K562 (cell line): ENCODE data around the gene WASL. TPM values are rescaled to one million over a fixed set of nuclear protein-coding genes. Genes with fewer than 3 reads are reported as not detected.

ENCODE experiments used
- ATAC-seq: fragments of 200-7000 bp; cut with Tn5 transposase; 3 replicates; pipeline ENCODE4 v1.9.1; 2020; ENCODE audit warnings: moderate library complexity
- BruUV-seq: library from RNA; stranded (reverse); fragments of 400-500 nt; replicated peaks from 2 replicates; lab custom pipeline; 2021; lab: Mats Ljungman, UMichigan
- CTCF ChIA-PET: fragments of 300-600 bp; formaldehyde crosslinking; extraction: SDS; loops from one replicate; lab custom pipeline; 2021; ENCODE audit warnings: low intra/inter-chr PET ratio; lab: Yijun Ruan, JAX
- POLR2A ChIA-PET: fragments of 300-600, 350-650 bp; sonication (Branson Sonifier 250); formaldehyde crosslinking; extraction: SDS; loops from one replicate; lab custom pipeline; 2021; ENCODE audit warnings: antibody characterized with exemption, inconsistent platforms; lab: Yijun Ruan, JAX
- DNase-seq, 4 experiments: peaks; one replicate each; pipeline versions ENCODE4 v3.0.0 to v3.0.0-alpha.2; 2011 to 2018; ENCODE audit warnings: low spot score in 3 of 4, mixed read lengths in 3 of 4; ENCODE audit errors: extremely low read depth in 1 of 4
- FAIRE-seq: peaks from 2 replicates; lab custom pipeline; 2011; peaks lifted over from hg19 to GRCh38; lab: Jason Lieb, UNC
- H2AFZ ChIP-seq: 2 replicates; pipeline ENCODE4 v1.6.0; 2011; ENCODE audit warnings: low read depth, low read length, control low read depth, inconsistent platforms
- H3K27ac ChIP-seq: fragments of 200-600 bp; 3 replicates; pipeline ENCODE4 v1.8.0; 2011; ENCODE audit warnings: low read depth, mild to moderate bottlenecking, control low read depth, inconsistent platforms, low read length, moderate library complexity, mixed read lengths; ENCODE audit errors: extremely low read depth
- H3K27me3 ChIP-seq, 2 experiments: fragments of 300-600 bp in 1 of 2; 2 replicates in 1 of 2; 3 replicates in 1 of 2; pipeline versions ENCODE4 v1.6.0 to v1.8.0; 2011; ENCODE audit warnings: inconsistent platforms in 2 of 2, low read length in 2 of 2, mild to moderate bottlenecking in 1 of 2, mixed read lengths in 1 of 2, moderate library complexity in 1 of 2; ENCODE audit not compliant: control insufficient read depth in 2 of 2, insufficient read depth in 2 of 2
- H3K36me3 ChIP-seq: fragments of 300-600 bp; 3 replicates; pipeline ENCODE4 v1.8.0; 2011; ENCODE audit warnings: mild to moderate bottlenecking, low read length, inconsistent platforms; ENCODE audit not compliant: control insufficient read depth, insufficient read depth
- H3K4me1 ChIP-seq, 2 experiments: fragments of 200-600 bp in 1 of 2; replicated peaks in 1 of 2; 2 replicates in 1 of 2; 3 replicates in 1 of 2; pipeline versions ENCODE4 v1.5.1 to v1.8.0; 2011; ENCODE audit warnings: inconsistent platforms in 2 of 2, low read length in 2 of 2, mild to moderate bottlenecking in 1 of 2, mixed read lengths in 1 of 2, moderate library complexity in 1 of 2; ENCODE audit not compliant: control insufficient read depth in 2 of 2, insufficient read depth in 2 of 2
- H3K4me2 ChIP-seq: 2 replicates; pipeline ENCODE4 v1.6.1; 2011; ENCODE audit warnings: low read length, control low read depth, inconsistent platforms, mixed read lengths; ENCODE audit not compliant: insufficient read depth
- H3K4me3 ChIP-seq: fragments of 200-600 bp; sonication (generic), shearing (Covaris generic); 2 replicates; pipeline ENCODE4 v1.5.1; 2016; ENCODE audit warnings: control low read depth, inconsistent platforms
- H3K79me2 ChIP-seq: fragments of 200-600 bp; 3 replicates; pipeline ENCODE4 v1.8.0; 2011; ENCODE audit warnings: low read length, inconsistent platforms; ENCODE audit not compliant: control insufficient read depth, insufficient read depth
- H3K9ac ChIP-seq, 2 experiments: 2 replicates each; pipeline versions ENCODE4 v1.6.0 to v1.6.1; 2011; ENCODE audit warnings: low read depth in 2 of 2, low read length in 2 of 2, control low read depth in 1 of 2, inconsistent platforms in 1 of 2, mild to moderate bottlenecking in 1 of 2, mixed read lengths in 1 of 2; ENCODE audit not compliant: insufficient read depth in 1 of 2
- H3K9me1 ChIP-seq: one replicate; pipeline ENCODE4 v1.6.0; 2011; ENCODE audit warnings: inconsistent platforms, mild to moderate bottlenecking, low read length, moderate library complexity; ENCODE audit not compliant: control insufficient read depth, insufficient read depth
- H3K9me3 ChIP-seq: replicated peaks from 2 replicates; pipeline ENCODE4 v1.5.1; 2011; ENCODE audit warnings: low read depth, low read length, inconsistent platforms; ENCODE audit not compliant: control insufficient read depth, insufficient read depth
- H4K20me1 ChIP-seq: replicated peaks from 2 replicates; pipeline ENCODE4 v1.6.1; 2011; ENCODE audit warnings: low read length, inconsistent platforms, mixed read lengths; ENCODE audit not compliant: control insufficient read depth, insufficient read depth
- GTF2A2 ChIP-seq: IDR thresholded peaks from 2 replicates; pipeline ENCODE4 v1.6.1; 2016; ENCODE audit warnings: mild to moderate bottlenecking, missing genetic modification characterization, missing compliant biosample characterization
- RBM22 ChIP-seq: fragments of 200-400 bp; formaldehyde crosslinking; IDR thresholded peaks from 2 replicates; pipeline ENCODE4 v1.6.1; 2018; ENCODE audit warnings: low read length, low read depth; ENCODE audit not compliant: poor library complexity, severe bottlenecking
- ZNF586 ChIP-seq: fragments of 450-650 bp; formaldehyde crosslinking; conservative IDR thresholded peaks from 2 replicates; pipeline ENCODE4 v1.4.0; 2020; ENCODE audit warnings: mild to moderate bottlenecking, moderate library complexity
- ZNF707 ChIP-seq: fragments of 250-450 bp; sonication (Bioruptor Pico); conservative IDR thresholded peaks from 2 replicates; pipeline ENCODE4 v1.8.0; 2022; ENCODE audit warnings: inconsistent platforms, mild to moderate bottlenecking, moderate library complexity
- WGBS: fragments of 100-300 bp; shearing (Covaris generic); methylation state at CpG from one replicate; pipeline ENCODE4 v1.1.6; 2016; ENCODE audit warnings: low coverage, mixed read lengths; ENCODE audit not compliant: insufficient coverage; ENCODE audit errors: missing lambda C conversion rate; 5-methylcytosine and 5-hydroxymethylcytosine counted together
- in situ Hi-C: fragments of 300-500 bp; cut with MboI; formaldehyde crosslinking; loops from 4 replicates; pipeline ENCODE4 v1.15.0; 2018; ENCODE audit warnings: inconsistent platforms, mixed read lengths
- intact Hi-C: fragments of 100-400 bp; cut with micrococcal nuclease; formaldehyde crosslinking; loops from 2 replicates; pipeline ENCODE4 v1.14.2; 2022
- polyA plus RNA-seq, 8 experiments: library from polyadenylated mRNA; depleted of rRNA in 4 of 8; stranded (reverse) in 5 of 8; unstranded in 3 of 8; fragments of >200 nt; fragmentation: Nextera tagmentation in 2 of 8; fragmentation: Illumina TruSeq in 1 of 8; extraction: Ambion mirVana in 2 of 8; extraction: Trizol in 1 of 8; gene quantifications; 2 replicates each; pipeline versions ENCODE4 v1.2.1 to v1.2.3, GENCODE V29; 2011 to 2014; ENCODE audit warnings: inconsistent platforms in 1 of 8, missing spikeins in 1 of 8
- total RNA-seq, 7 experiments: library from RNA; depleted of rRNA in 6 of 7; stranded (reverse); fragments of >200 nt in 6 of 7; fragmentation: Illumina TruSeq in 2 of 7; extraction: Trizol in 2 of 7; gene quantifications; 2 replicates each; pipeline versions ENCODE4 v1.2.1 to v1.2.3, GENCODE V29; 2011 to 2021; ENCODE audit warnings: low replicate concordance in 1 of 7

WASL gene
- total and polyA plus RNA-seq, 9 of the 15 experiments (the other 6 are each of a cell fraction or from before 2014, with no cell fraction given) = 3.2 to 13.9 (median 8.3) TPM

- TF ChIP-seq ZNF707 = no peak
These were observed 40.5 kb upstream of the WASL start (continued) for GRCh38 chr7:123789206-123789784.

GRCh38 chr7:123788584-123788983 lies 39.8 kb upstream of the WASL start:
- no peaks in the 10 kb centered on the region for H4K20me1 ChIP-seq
- H3K27ac ChIP-seq = no peak overlapping the region
- no peaks in the 10 kb centered on the region for H3K9me1 ChIP-seq
- H3K9ac ChIP-seq = no peak overlapping the region
- H2AFZ ChIP-seq = no peak overlapping the region
- CTCF ChIA-PET = no interaction called here
- H3K79me2 ChIP-seq = no peaks in the 10 kb centered on the region
- no peak overlapping the region for H3K4me2 ChIP-seq
- no peaks in the 10 kb centered on the region for H3K36me3 ChIP-seq
- intact Hi-C loops (loop anchor here (2.0 to 5.0 kb wide), 2 partner anchors 40 to 76 kb away; partner anchors contain the start of gene WASL), in situ Hi-C loops (no loop called here)
- DNase-seq = no peak
- no peak overlapping the region for H3K4me3 ChIP-seq
- H3K9me3 ChIP-seq = no peaks in the 10 kb centered on the region
- BruUV-seq = no TSS peak
- peaks cover 0 to 25% of the 10 kb centered on the region in 2 experiments; a peak in 2 of 5 replicates for H3K4me1 ChIP-seq
- POLR2A ChIA-PET = interaction anchor here (0.6 to 1.3 kb wide), 4 partner anchors 12 to 142 kb away, joined by 3 to 4 read pairs (median 3); no protein-coding TSS in a partner anchor
- TF ChIP-seq ZNF586 (CRISPR knock-in tag) = no peak
- 0 out of 2 replicates have a peak, but pooled peaks have one; percentile 62 for TF ChIP-seq GTF2A2 (tag)
- TF ChIP-seq RBM22 = no peak
- H3K27me3 ChIP-seq = no peaks in the 10 kb centered on the region
- FAIRE-seq = no peak
- WGBS = 22% methylated on average over 2 of the region's 2 CpGs
- ATAC-seq = no peak
